Immature natural killer cell (primary cell): ENCODE data around the gene IRF7. TPM values are rescaled to one million over a fixed set of nuclear protein-coding genes. Genes with fewer than 3 reads are reported as not detected.
A peak's percentile ranks its signal among the peaks of the same experiment; 100 is the strongest.

ENCODE experiments used
- DNase-seq, 3 donors: peaks; one replicate each; pipeline ENCODE4 v3.0.0; 2022; ENCODE audit warnings: mixed read lengths in 1 of 3
- H3K27ac Mint-ChIP-seq, 6 donors: one replicate each; pipeline ENCODE4 v1.8.0; 2020; ENCODE audit warnings: mixed read lengths in 6 of 6, mild to moderate bottlenecking in 5 of 6, inconsistent platforms in 4 of 6, moderate library complexity in 3 of 6
- H3K27me3 Mint-ChIP-seq, 3 donors: one replicate each; pipeline ENCODE4 v1.8.0; 2020 to 2021; ENCODE audit warnings: low read depth in 3 of 3, mild to moderate bottlenecking in 3 of 3, mixed read lengths in 3 of 3, moderate library complexity in 3 of 3, inconsistent platforms in 1 of 3
- H3K36me3 Mint-ChIP-seq, 3 donors: one replicate each; pipeline ENCODE4 v1.8.0; 2020; ENCODE audit warnings: mixed read lengths in 3 of 3, inconsistent platforms in 2 of 3, mild to moderate bottlenecking in 2 of 3
- H3K4me1 Mint-ChIP-seq, 2 donors: one replicate each; pipeline ENCODE4 v1.8.0; 2020; ENCODE audit warnings: inconsistent platforms in 2 of 2, mild to moderate bottlenecking in 2 of 2, mixed read lengths in 2 of 2, moderate library complexity in 1 of 2
- H3K4me3 Mint-ChIP-seq, 5 donors: one replicate each; pipeline ENCODE4 v1.8.0; 2020; ENCODE audit warnings: mild to moderate bottlenecking in 5 of 5, mixed read lengths in 5 of 5, inconsistent platforms in 3 of 5, moderate library complexity in 3 of 5
- H3K9me3 Mint-ChIP-seq, 6 donors: one replicate each; pipeline ENCODE4 v1.8.0; 2020; ENCODE audit warnings: mild to moderate bottlenecking in 6 of 6, mixed read lengths in 6 of 6, inconsistent platforms in 4 of 6, moderate library complexity in 3 of 6
- polyA plus RNA-seq, 3 donors: library from polyadenylated mRNA; unstranded; fragments of 300-500 nt; fragmentation: Illumina TruSeq; gene quantifications; one replicate each; pipeline ENCODE4 v1.2.3, GENCODE V29; 2021

The IRF7 gene
- polyA plus RNA-seq, 3 donors from 2014 or later: 36.4 to 62.4 (median 53.9) TPM

- DNase-seq: no peak
- Mint-ChIP-seq H3K4me1 (peaks cover 10 to 19% of the 10 kb centered on the region in 2 donors), H3K4me3 (no peak overlapping the region)
Observed at GRCh38 chr11:586376-587316, 29.1 kb downstream of the IRF7 start.

GRCh38 chr11:584287-584686 is 31.5 kb downstream of the IRF7 start:
- H3K27me3 Mint-ChIP-seq: peaks cover 2 to 4% (median 3%) of the 10 kb centered on the region in 3 donors
- peaks cover 30 to 39% of the 10 kb centered on the region in 2 donors for H3K4me1 Mint-ChIP-seq
- no peak overlapping the region for H3K4me3 Mint-ChIP-seq
- no peak for DNase-seq
- no peaks in the 10 kb centered on the region for H3K9me3 Mint-ChIP-seq
- peaks cover 0 to 23% (median 5%) of the 10 kb centered on the region in 3 donors for H3K36me3 Mint-ChIP-seq
- H3K27ac Mint-ChIP-seq: no peak overlapping the region

More at GRCh38 chr11:586376-587316, 29.1 kb downstream of the IRF7 start:
- peaks cover 0 to 24% (median 10%) of the 10 kb centered on the region in 3 donors for H3K36me3 Mint-ChIP-seq
- peaks cover 5 to 10% (median 7%) of the 10 kb centered on the region in 3 donors for H3K27me3 Mint-ChIP-seq
- peaks cover 0 to 1% (median 0%) of the 10 kb centered on the region in 6 donors for H3K9me3 Mint-ChIP-seq
- H3K27ac Mint-ChIP-seq: peak overlapping the region in 2 of 6 donors; percentile 30 to 43

DNA sequence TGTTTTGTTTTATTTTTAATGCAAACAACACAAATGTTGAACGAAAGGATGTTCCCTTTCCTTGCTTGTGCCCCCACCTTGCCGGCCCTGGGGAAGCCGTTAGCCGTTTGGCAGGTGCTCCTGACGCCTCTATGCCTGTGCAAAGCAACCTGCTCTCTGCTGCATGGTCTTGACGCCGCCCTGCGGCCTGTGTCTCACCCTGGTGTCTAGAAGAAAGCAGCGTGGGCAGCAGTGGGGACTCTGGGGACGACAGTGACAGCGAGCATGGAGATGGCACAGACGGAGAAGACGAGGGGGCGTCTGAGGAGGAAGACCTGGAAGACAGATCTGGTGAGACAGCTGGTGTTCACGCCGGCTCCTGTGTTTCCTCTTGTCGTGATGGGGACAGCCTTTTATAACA is 34.0 kb downstream of the IRF7 start:
- Mint-ChIP-seq H3K27me3 (peaks cover 2 to 14% (median 4%) of the 10 kb centered on the region in 3 donors), H3K9me3 (no peaks in the 10 kb centered on the region), H3K27ac (peak overlapping the region in 1 of 6 donors; percentile 80), H3K36me3 (peaks cover 0 to 8% (median 0%) of the 10 kb centered on the region in 3 donors), H3K4me3 (no peak overlapping the region), H3K4me1 (peaks cover 48 to 49% of the 10 kb centered on the region in 2 donors)
- DNase-seq: no peak

- H3K4me3 Mint-ChIP-seq: peak overlapping the region in 2 of 5 donors; percentile 11 to 31
- H3K27ac Mint-ChIP-seq: peak overlapping the region in 3 of 6 donors; percentile 23 to 87 (median 53)
- peaks cover 0 to 8% (median 0%) of the 10 kb centered on the region in 3 donors for H3K36me3 Mint-ChIP-seq
- H3K27me3 Mint-ChIP-seq: peaks cover 2 to 14% (median 4%) of the 10 kb centered on the region in 3 donors
- no peaks in the 10 kb centered on the region for H3K9me3 Mint-ChIP-seq
- peak in 1 of 3 donors; percentile 30 for DNase-seq
- peaks cover 48 to 49% of the 10 kb centered on the region in 2 donors for H3K4me1 Mint-ChIP-seq
Observed at GRCh38 chr11:581342-581741, 34.4 kb downstream of the IRF7 start.

DNA sequence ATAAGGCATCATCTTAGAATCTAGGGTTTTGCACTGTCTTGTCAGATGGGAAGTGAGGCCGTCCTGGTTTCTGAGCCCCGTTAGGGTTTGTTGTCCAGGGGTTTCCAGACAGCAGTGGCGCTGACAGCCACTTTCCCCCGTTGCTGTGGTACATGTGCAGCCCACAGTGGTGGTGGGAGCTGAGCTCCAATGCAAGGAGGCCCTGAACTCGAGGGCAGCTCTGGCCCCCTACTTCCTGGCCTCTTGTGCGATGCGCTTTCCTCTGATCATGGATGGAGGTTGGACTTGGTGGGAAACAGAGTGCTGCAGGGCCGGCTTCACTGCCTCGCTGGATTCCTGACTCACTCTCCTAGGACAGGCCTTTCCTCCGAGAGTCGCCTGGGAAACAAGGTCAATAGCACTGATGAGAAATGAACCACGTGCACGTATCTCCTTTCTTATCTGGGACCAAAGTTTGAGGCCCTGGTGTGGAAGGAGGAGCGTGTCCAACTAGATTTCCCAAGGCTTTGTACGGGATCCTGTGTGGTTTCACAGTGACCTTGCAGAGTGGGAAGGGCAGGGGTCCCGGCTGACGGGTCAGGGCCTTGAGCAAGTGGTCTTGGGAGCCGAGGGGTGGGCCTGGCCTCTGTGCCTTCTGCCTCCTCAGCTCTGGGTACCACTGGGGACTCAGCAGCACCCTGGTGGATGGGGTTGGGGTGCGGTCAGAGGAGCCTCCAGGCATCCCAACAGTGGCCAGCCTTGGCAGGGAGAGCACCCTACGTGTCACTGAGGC is 35.7 kb downstream of the IRF7 start:
- Mint-ChIP-seq H3K4me3 (peak overlapping the region in 2 of 5 donors; percentile 48 to 57), H3K27ac (no peak overlapping the region)
- no peak for DNase-seq

GRCh38 chr11:578276-579035 is 37.3 kb downstream of the IRF7 start:
- Mint-ChIP-seq H3K27me3 (peaks cover 8 to 25% (median 11%) of the 10 kb centered on the region in 3 donors), H3K4me1 (peaks cover 51% of the 10 kb centered on the region in 2 donors), H3K27ac (peak overlapping the region in 1 of 6 donors; percentile 34), H3K9me3 (no peaks in the 10 kb centered on the region), H3K4me3 (peak overlapping the region; percentile 61 to 87 (median 83)), H3K36me3 (peaks cover 0 to 5% (median 0%) of the 10 kb centered on the region in 3 donors)
- DNase-seq: no peak

More for the DNA sequence above, 35.7 kb downstream of the IRF7 start:
- Mint-ChIP-seq H3K36me3 (peaks cover 0 to 8% (median 0%) of the 10 kb centered on the region in 3 donors), H3K9me3 (no peaks in the 10 kb centered on the region), H3K4me1 (peaks cover 48 to 52% of the 10 kb centered on the region in 2 donors), H3K27me3 (peaks cover 6 to 20% (median 7%) of the 10 kb centered on the region in 3 donors)

DNA sequence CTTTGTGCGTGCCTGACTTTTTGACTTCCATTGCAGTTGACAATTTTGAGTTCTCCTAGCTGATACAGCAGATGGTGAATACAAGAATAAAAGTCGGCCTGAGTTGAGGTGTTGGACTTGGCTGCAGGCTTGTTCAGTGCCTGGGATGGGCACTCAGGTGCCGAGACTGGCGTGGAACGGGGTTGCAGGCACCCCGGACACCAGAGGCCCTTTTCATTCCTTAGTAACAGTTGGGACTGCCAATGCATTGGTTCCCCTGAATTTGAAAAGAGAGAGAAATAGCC is 38.2 kb downstream of the IRF7 start:
- Mint-ChIP-seq H3K9me3 (no peaks in the 10 kb centered on the region), H3K4me3 (peak overlapping the region; percentile 83 to 87 (median 86)), H3K27me3 (peaks cover 9 to 29% (median 11%) of the 10 kb centered on the region in 3 donors), H3K36me3 (peaks cover 0 to 5% (median 0%) of the 10 kb centered on the region in 3 donors), H3K27ac (peak overlapping the region; percentile 76 to 86 (median 79)), H3K4me1 (peaks cover 51% of the 10 kb centered on the region in 2 donors)
- no peak for DNase-seq

DNA sequence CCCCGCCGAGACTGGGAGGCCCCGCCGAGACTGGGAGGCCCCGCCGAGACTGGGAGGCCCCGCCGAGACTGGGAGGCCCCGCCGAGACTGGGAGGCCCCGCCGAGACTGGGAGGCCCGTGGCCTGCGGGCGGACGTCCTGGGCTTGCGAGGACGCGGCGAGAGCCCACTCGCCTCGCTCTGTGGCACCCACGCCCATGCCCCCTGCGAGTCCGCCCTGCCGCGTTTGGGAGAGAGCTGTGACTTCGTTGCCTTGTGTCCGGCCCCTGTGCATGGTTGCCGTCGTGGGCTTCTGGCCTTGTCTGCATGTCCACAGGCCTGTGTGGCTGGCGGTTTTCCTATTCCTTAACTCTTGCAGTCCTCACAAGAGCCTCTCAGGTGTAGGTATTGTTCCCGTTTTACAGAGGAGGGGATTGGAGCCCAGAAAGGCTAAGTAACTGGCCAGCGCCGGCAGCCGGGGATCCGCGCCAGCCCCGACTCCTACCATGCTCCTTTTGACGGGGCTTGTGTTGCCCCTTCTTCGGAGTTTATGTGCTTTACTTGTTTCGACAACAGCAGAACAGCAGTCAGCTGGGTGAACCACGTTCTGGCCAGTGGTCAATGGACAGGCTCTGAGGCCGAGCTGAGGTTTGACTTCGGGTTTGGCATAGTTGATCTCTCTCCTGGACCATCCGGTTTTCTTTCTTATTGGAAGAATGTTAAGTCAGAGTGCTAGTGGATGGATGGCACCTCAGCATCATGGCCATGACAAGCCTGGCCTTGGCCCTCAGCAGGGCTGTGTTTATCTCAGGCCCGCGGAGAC is 38.7 kb downstream of the IRF7 start:
- H3K27ac Mint-ChIP-seq: peak overlapping the region; percentile 76 to 86 (median 79)

GRCh38 chr11:575996-576768 is 39.6 kb downstream of the IRF7 start, which contains the start of gene PHRF1:
Gene PHRF1, plus strand, starts transcription at chr11:576470. Its CDS starts 5,043 bp downstream, at chr11:581513.
- Mint-ChIP-seq H3K27me3 (peaks cover 11 to 28% (median 11%) of the 10 kb centered on the region in 3 donors), H3K36me3 (peaks cover 0 to 2% (median 0%) of the 10 kb centered on the region in 3 donors), H3K27ac (peak within 1 kb of the TSS; percentile 94 to 99 (median 96)), H3K4me1 (peaks cover 42 to 43% of the 10 kb centered on the region in 2 donors), H3K9me3 (no peaks in the 10 kb centered on the region), H3K4me3 (peak within 1 kb of the TSS; percentile 91 to 99 (median 93))
- peak; percentile 95 to 98 (median 98) for DNase-seq

More for the DNA sequence above, 38.7 kb downstream of the IRF7 start:
- Mint-ChIP-seq H3K27me3 (peaks cover 11 to 29% (median 11%) of the 10 kb centered on the region in 3 donors), H3K36me3 (peaks cover 0 to 5% (median 0%) of the 10 kb centered on the region in 3 donors), H3K4me3 (peak overlapping the region; percentile 83 to 87 (median 86)), H3K9me3 (no peaks in the 10 kb centered on the region), H3K4me1 (peaks cover 50 to 51% of the 10 kb centered on the region in 2 donors)
- DNase-seq: peak in 1 of 3 donors; percentile 36

GRCh38 chr11:575313-575995 is 40.3 kb downstream of the IRF7 start:
- peak overlapping the region in 5 of 6 donors; percentile 55 to 96 (median 89) for H3K27ac Mint-ChIP-seq
- H3K4me3 Mint-ChIP-seq: peak overlapping the region; percentile 78 to 90 (median 85)
- peaks cover 37 to 39% of the 10 kb centered on the region in 2 donors for H3K4me1 Mint-ChIP-seq
- H3K36me3 Mint-ChIP-seq: no peaks in the 10 kb centered on the region
- H3K9me3 Mint-ChIP-seq: no peaks in the 10 kb centered on the region
- peaks cover 11 to 26% (median 11%) of the 10 kb centered on the region in 3 donors for H3K27me3 Mint-ChIP-seq
- no peak for DNase-seq

DNA sequence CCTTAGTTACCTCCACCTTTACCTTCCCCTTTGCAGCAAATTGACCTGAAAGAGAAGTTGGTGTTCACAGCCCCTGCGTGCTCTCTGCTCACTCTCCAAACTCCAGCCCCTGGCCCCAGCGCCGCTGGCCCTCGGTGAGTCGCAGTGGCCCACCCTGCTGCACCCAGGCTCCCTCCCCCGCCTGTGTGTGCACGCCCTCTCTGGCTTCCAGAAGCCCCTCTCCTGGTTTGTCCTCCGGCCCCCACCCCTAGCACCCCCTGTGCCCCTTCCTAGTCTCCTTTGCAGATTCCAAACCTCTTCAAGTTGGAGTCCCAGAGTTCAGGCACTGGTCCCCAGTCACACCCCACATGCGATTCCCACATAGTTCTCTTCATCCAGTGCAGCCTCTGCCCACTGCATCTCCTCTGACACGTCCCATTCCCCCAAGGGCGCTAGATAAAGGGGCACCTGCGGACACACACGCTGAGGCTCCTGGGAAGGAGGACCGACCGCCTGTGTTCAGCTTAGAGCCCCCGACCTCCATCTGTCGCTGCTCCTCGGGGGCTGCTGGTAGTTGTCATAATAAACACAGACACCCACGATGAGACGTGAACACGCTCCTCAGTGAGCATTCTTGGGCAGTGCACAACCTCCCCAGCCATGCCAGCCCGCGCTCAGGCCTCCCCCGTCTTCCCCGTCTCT is 41.0 kb downstream of the IRF7 start:
- Mint-ChIP-seq H3K36me3 (no peaks in the 10 kb centered on the region), H3K4me3 (peak overlapping the region; percentile 78 to 90 (median 85)), H3K27ac (peak overlapping the region in 4 of 6 donors; percentile 55 to 90 (median 86)), H3K27me3 (peaks cover 11 to 26% (median 11%) of the 10 kb centered on the region in 3 donors), H3K9me3 (no peaks in the 10 kb centered on the region), H3K4me1 (peaks cover 31 to 34% of the 10 kb centered on the region in 2 donors)
- DNase-seq: no peak
